ENCODE results near the gene SFSWAP. TPM values are rescaled to one million over a fixed set of nuclear protein-coding genes. Genes with fewer than 3 reads are reported as not detected.

The SFSWAP gene
- total RNA-seq, 1 experiment from 2014 or later, result 48.1 TPM

DNA sequence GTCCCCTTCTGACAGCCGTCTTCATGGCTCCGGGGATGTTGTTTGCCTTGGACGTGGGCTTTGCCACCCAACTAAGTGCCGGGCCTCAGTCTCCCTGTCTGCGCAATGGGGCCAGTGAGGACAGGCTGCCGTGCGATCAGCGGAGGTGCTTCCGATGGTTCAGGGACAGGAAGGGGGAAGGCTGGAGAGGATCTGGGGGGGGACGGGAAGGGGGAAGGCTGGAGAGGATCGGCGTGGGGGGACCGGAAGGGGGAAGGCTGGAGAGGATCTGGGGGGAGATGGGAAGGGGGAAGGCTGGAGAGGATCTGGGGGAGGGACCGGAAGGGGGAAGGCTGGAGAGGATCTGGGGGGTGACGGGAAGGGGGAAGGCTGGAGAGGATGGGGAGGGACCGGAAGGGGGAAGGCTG is 120.7 kb downstream of the SFSWAP start:
- Histone ChIP-seq H3K9me3 (ENCODE audit: control insufficient read depth, low read depth, low read length) (no peaks in the 10 kb centered on the region), H2BK15ac (ENCODE audit: low read depth, low read length) (no peak overlapping the region), H3K79me2 (ENCODE audit: insufficient read depth, low read length) (no peaks in the 10 kb centered on the region; the same call in 1 of the 2 replicates), H3K18ac (ENCODE audit: insufficient read length, low read depth, low read length) (no peak overlapping the region), H2AK5ac (ENCODE audit: insufficient read length, low read length) (no peak overlapping the region), H3K4me1 (ENCODE audit: insufficient read depth, low read length) (no peaks in the 10 kb centered on the region), H4K91ac (ENCODE audit: insufficient read length, low read depth, low read length) (no peak overlapping the region), H2BK120ac (ENCODE audit: low read depth, low read length, poor library complexity, severe bottlenecking) (no peak overlapping the region), H3K14ac (ENCODE audit: insufficient read depth, low read length) (no peak overlapping the region), H4K5ac (ENCODE audit: insufficient read length, low read depth, low read length) (no peak overlapping the region), H3K9ac (ENCODE audit: extremely low read depth, insufficient read length, low read length) (no peak overlapping the region), H2AFZ (ENCODE audit: low read length) (no peak overlapping the region), H4K8ac (replicated peaks; ENCODE audit: insufficient read length, low read depth, low read length) (no peak overlapping the region), H3K27ac (ENCODE audit: insufficient read length, low read depth, low read length) (no peak overlapping the region), H3K56ac (ENCODE audit: insufficient read length, low read depth, low read length) (no peak overlapping the region), H2BK20ac (ENCODE audit: low read depth, low read length, poor library complexity, severe bottlenecking) (no peak overlapping the region), H3K4me2 (ENCODE audit: insufficient read depth, insufficient read length, low read length) (no peak overlapping the region), H3T11ph (ENCODE audit: low read length) (no peak overlapping the region), H3K4ac (ENCODE audit: low read depth, low read length) (no peak overlapping the region), H4K20me1 (ENCODE audit: control insufficient read depth, insufficient read depth, insufficient read length) (peaks cover 3% of the 10 kb centered on the region), H3K23me2 (ENCODE audit: insufficient read length, low read depth, low read length, poor library complexity, severe bottlenecking) (peaks cover 21% of the 10 kb centered on the region), H3K23ac (ENCODE audit: insufficient read length, low read depth, low read length) (no peak overlapping the region), H3K27me3 (ENCODE audit: insufficient read depth, low read length) (no peaks in the 10 kb centered on the region; the same call in 1 of the 2 replicates), H2BK12ac (ENCODE audit: insufficient read length, low read depth, low read length) (no peak overlapping the region), H2BK5ac (ENCODE audit: insufficient read length, low read length) (no peak overlapping the region), H3K79me1 (ENCODE audit: insufficient read depth, low read depth, low read length, poor library complexity, severe bottlenecking) (no peaks in the 10 kb centered on the region)
- Mint-ChIP-seq H3K9me3 (no peaks in the 10 kb centered on the region), H3K36me3 (ENCODE audit: insufficient read depth in 1 of 3, low read depth in 3 of 3) (peaks cover 0 to 2% (median 0%) of the 10 kb centered on the region in 3 experiments; a peak in 1 of 7 replicates), H3K4me1 (peaks cover 2 to 23% of the 10 kb centered on the region in 2 experiments; a peak in 3 of 4 replicates), H3K27ac (no peak overlapping the region; a peak in 1 of 7 replicates), H3K4me3 (peak overlapping the region in 1 of 2 experiments; percentile 78; a peak in 1 of 5 replicates), H3K27me3 (ENCODE audit: low read depth) (peaks cover 38% of the 10 kb centered on the region)
- peak; percentile 28 for DNase-seq
- TF ChIP-seq, protein P1, sequence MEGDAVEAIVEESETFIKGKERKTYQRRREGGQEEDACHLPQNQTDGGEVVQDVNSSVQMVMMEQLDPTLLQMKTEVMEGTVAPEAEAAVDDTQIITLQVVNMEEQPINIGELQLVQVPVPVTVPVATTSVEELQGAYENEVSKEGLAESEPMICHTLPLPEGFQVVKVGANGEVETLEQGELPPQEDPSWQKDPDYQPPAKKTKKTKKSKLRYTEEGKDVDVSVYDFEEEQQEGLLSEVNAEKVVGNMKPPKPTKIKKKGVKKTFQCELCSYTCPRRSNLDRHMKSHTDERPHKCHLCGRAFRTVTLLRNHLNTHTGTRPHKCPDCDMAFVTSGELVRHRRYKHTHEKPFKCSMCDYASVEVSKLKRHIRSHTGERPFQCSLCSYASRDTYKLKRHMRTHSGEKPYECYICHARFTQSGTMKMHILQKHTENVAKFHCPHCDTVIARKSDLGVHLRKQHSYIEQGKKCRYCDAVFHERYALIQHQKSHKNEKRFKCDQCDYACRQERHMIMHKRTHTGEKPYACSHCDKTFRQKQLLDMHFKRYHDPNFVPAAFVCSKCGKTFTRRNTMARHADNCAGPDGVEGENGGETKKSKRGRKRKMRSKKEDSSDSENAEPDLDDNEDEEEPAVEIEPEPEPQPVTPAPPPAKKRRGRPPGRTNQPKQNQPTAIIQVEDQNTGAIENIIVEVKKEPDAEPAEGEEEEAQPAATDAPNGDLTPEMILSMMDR (conservative IDR thresholded peaks at IDR 0.05), result no peak
- WGBS (ENCODE audit: extremely low coverage, insufficient read length, low lambda C conversion rate), result no CpG with 5 or more reads among the region's 16 CpGs

Measured in H9 (cell line).